GM12872 (cell line): ENCODE measurements around the gene SLC6A7.

Experiments
- TF ChIP-seq, protein P1 (sequence below): IDR thresholded peaks from 3 replicates; pipeline ENCODE4 v1.5.1; 2011; ENCODE audit warnings: low read depth, mild to moderate bottlenecking, low read length, moderate library complexity; ENCODE audit not compliant: insufficient read depth

Gene SLC6A7

DNA sequence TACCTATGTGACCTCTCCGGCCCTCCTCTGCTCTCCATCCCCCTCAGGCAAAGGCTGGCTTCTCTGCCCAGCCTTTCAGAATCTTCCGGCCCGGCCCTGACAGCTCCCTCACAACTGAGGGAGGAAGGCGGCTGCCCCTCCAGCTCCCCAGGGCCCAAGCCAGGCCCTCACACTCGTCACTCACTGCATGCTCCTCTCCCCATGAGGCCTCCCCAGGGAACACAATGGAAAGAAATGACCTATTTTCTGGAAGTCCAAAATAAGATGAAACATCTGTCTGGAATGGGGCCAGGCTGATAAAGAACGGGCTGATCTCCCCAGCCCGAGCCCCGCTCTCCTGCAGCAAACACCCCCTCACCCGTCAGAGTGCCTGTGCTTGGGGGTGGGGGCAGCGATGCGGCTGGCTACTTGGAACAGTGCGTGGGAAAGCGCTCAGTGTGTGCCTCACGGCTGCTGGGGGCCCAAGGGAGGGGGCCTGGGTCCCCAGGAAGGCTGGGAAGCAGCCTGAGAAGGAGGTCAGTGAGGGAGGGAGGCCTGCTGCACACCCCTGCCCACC lies 45.5 kb upstream of the SLC6A7 start:
- TF ChIP-seq, protein P1, sequence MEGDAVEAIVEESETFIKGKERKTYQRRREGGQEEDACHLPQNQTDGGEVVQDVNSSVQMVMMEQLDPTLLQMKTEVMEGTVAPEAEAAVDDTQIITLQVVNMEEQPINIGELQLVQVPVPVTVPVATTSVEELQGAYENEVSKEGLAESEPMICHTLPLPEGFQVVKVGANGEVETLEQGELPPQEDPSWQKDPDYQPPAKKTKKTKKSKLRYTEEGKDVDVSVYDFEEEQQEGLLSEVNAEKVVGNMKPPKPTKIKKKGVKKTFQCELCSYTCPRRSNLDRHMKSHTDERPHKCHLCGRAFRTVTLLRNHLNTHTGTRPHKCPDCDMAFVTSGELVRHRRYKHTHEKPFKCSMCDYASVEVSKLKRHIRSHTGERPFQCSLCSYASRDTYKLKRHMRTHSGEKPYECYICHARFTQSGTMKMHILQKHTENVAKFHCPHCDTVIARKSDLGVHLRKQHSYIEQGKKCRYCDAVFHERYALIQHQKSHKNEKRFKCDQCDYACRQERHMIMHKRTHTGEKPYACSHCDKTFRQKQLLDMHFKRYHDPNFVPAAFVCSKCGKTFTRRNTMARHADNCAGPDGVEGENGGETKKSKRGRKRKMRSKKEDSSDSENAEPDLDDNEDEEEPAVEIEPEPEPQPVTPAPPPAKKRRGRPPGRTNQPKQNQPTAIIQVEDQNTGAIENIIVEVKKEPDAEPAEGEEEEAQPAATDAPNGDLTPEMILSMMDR, result no peak

DNA sequence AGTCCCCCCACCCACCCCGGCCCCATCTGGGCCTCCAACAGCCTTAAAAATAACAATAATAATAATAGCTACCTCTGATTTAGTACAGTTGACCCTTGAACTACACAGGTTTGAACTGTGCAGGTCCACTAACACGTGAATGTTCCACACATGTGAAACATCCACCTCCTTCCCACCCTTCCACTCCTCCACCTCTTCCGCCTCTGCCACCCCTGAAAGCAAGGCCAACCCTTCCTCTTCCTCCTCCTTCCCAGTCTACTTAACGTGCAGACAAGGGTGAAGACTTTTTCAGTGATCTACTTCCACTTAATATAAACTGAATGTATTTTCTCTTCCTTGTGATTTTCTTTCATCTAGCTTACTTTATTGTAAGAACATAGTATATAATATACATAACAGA lies 45.0 kb upstream of the SLC6A7 start:
- TF ChIP-seq, protein P1, result no peak

DNA sequence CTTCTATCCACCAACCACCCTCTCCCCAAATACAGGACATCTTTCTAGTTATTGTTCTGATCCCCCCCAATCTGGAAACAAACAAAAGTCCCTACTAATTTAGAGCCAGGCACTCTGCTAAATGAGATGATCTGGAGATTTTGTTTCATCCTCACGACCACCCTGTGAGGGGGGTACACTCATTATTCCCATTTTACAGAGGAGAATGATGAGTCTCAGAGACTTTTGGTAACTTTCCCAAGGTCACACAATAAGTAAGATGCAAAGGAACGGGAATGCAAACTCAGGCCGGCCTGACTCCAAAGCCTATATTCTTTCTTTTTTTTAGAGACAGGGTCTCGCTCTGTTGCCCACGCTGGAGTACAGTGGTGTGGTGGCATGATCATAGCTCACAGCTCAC lies 43.6 kb upstream of the SLC6A7 start:
- TF ChIP-seq, protein P1, result no peak

- TF ChIP-seq, protein P1, result no peak
Measured at GRCh38 chr5:150146862-150147601, 42.8 kb upstream of the SLC6A7 start.

DNA sequence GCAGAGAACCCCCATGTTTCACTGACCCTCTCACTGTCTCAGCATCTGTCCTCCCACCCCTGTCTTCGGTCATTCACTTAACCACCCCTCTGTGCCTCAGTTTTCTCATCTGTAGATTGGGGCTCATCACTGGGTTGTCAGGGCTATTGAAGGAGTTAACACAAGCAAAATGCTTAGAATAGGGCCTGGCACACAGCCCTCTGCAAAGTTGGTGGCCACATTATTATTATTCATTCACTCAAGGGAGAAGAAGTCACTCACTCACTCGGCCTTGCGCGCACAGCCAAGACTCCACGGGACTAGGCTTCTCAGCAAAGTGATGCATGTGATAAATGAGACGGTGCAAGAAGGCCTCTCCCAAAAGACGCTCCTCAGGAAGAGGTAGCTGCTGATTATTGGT lies 42.2 kb upstream of the SLC6A7 start:
- TF ChIP-seq, protein P1, result no peak

- TF ChIP-seq, protein P1, result no peak
Measured at GRCh38 chr5:150148117-150148927, 41.5 kb upstream of the SLC6A7 start.

DNA sequence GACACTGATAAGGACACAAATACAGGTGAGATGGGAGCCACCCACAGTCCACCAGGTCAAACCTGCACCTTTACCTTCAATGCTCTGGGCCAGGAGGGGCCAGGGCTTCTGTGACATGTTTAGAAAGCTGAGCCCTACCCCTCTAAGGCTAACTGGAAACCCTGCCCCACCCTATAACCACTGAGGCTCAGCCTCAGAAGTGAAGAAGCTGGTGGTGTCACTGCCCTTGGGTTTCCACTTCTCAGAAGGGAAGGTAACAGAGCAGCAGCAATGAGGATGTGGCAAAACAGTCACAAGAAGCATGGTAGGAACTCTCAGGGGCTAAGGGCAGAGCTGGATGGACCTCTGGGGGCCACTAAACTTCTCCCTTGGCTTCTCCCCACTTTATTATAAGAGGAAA lies 40.2 kb upstream of the SLC6A7 start:
- TF ChIP-seq, protein P1, result no peak
